ENCODE results near the gene CEBPA. TPM values are rescaled to one million over a fixed set of nuclear protein-coding genes. Genes with fewer than 3 reads are reported as not detected.

The CEBPA gene
- total and polyA plus RNA-seq, 7 donors = 5.8 to 50.7 (median 9.8) TPM

- Histone ChIP-seq H3K4me1 (no peaks in the 10 kb centered on the region), H3K36me3 (ENCODE audit: insufficient read depth in 1 of 2, low read depth in 1 of 2) (no peaks in the 10 kb centered on the region), H3K27me3 (ENCODE audit: insufficient read depth in 3 of 3, low read length in 2 of 3) (peaks cover 0 to 5% (median 0%) of the 10 kb centered on the region in 3 donors), H3K9me3 (no peaks in the 10 kb centered on the region), H3K4me3 (no peak overlapping the region), H3K27ac (no peak overlapping the region)
- intact Hi-C loops (cut with DNase I) = no loop called here
- 93 to 94% (median 94%) methylated on average over 4 of the region's 4 CpGs for WGBS, 3 donors
- DNase-seq (no peak), ATAC-seq (no peak)
- TF ChIP-seq, protein P1, sequence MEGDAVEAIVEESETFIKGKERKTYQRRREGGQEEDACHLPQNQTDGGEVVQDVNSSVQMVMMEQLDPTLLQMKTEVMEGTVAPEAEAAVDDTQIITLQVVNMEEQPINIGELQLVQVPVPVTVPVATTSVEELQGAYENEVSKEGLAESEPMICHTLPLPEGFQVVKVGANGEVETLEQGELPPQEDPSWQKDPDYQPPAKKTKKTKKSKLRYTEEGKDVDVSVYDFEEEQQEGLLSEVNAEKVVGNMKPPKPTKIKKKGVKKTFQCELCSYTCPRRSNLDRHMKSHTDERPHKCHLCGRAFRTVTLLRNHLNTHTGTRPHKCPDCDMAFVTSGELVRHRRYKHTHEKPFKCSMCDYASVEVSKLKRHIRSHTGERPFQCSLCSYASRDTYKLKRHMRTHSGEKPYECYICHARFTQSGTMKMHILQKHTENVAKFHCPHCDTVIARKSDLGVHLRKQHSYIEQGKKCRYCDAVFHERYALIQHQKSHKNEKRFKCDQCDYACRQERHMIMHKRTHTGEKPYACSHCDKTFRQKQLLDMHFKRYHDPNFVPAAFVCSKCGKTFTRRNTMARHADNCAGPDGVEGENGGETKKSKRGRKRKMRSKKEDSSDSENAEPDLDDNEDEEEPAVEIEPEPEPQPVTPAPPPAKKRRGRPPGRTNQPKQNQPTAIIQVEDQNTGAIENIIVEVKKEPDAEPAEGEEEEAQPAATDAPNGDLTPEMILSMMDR (IDR thresholded peaks at IDR 0.05) = no peak
These were observed 30.8 kb upstream of the CEBPA start for GRCh38 chr19:33333151-33333550.

DNA sequence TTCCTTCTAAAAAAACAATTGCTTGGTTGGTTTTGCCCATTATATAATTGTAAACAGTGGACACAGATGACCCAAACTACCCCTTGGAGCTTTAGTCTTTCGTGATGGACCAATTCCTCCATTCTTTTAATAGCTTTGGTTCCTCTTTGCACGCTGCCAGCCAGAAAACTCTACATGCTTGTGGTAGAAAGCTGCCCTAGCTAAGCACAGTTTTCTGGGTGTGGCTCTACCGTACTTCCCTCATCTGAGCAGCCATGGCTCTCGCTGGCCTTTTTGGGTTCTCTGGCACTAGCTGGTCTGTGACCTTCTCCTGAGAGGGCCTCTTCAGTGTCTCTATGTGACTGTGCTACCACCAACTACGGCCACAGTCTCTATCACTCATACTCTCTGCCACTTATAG lies 29.9 kb upstream of the CEBPA start:
- Histone ChIP-seq H3K4me1 (no peaks in the 10 kb centered on the region), H3K27ac (no peak overlapping the region), H3K36me3 (ENCODE audit: insufficient read depth in 1 of 2, low read depth in 1 of 2) (no peaks in the 10 kb centered on the region), H3K4me3 (no peak overlapping the region), H3K9me3 (no peaks in the 10 kb centered on the region), H3K27me3 (ENCODE audit: insufficient read depth in 3 of 3, low read length in 2 of 3) (peaks cover 0 to 5% (median 0%) of the 10 kb centered on the region in 3 donors)
- intact Hi-C loops (cut with DNase I) = no loop called here
- DNase-seq = no peak
- WGBS, 3 donors = 76 to 82% (median 78%) methylated on average over 5 of the region's 5 CpGs
- TF ChIP-seq, protein P1 (IDR thresholded peaks at IDR 0.05) = no peak
- ATAC-seq = no peak

GRCh38 chr19:33329736-33330135 lies 27.4 kb upstream of the CEBPA start:
- 70 to 80% (median 77%) methylated on average over 4 of the region's 4 CpGs for WGBS, 3 donors
- Histone ChIP-seq H3K4me1 (peaks cover 5% of the 10 kb centered on the region), H3K4me3 (no peak overlapping the region), H3K27ac (no peak overlapping the region), H3K9me3 (no peaks in the 10 kb centered on the region), H3K36me3 (ENCODE audit: insufficient read depth in 1 of 2, low read depth in 1 of 2) (no peaks in the 10 kb centered on the region), H3K27me3 (ENCODE audit: insufficient read depth in 3 of 3, low read length in 2 of 3) (peaks cover 0 to 5% (median 0%) of the 10 kb centered on the region in 3 donors)
- intact Hi-C loops (cut with DNase I) = loop anchor here in 1 of 2 donors (5.0 kb wide), 1 partner anchor 38 kb away; no protein-coding TSS in a partner anchor
- no peak for ATAC-seq
- DNase-seq = no peak
- TF ChIP-seq, protein P1 (IDR thresholded peaks at IDR 0.05) = no peak

DNA sequence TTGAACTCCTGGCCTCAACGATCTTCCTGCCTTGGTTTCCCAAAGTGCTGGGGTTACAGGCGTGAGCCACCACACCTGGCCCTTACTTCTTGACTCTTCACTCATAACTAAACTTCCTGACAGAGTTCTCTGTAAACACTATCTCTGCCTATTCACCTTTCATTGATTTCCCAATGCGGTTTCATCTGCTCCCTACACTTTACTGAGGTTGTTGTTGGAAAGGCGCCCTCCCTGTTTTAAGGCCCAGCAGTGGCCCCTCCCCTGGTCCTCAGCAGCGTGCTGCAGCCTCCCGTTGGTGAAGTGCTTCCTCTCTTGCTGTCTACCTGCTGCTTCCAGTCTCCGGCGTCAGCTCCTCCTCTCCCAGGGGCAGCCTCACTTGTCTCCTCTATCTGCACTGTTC lies 26.7 kb upstream of the CEBPA start:
- no peaks in the 10 kb centered on the region for H3K36me3 ChIP-seq (ENCODE audit: insufficient read depth in 1 of 2, low read depth in 1 of 2)
- ATAC-seq (no peak), DNase-seq (no peak)
- intact Hi-C loops (cut with DNase I) = loop anchor here in 1 of 2 donors (5.0 kb wide), 1 partner anchor 38 kb away; no protein-coding TSS in a partner anchor
- H3K27ac ChIP-seq = no peak overlapping the region
- 70 to 78% (median 74%) methylated on average over 8 of the region's 8 CpGs for WGBS, 3 donors
- peaks cover 0 to 5% (median 0%) of the 10 kb centered on the region in 3 donors for H3K27me3 ChIP-seq (ENCODE audit: insufficient read depth in 3 of 3, low read length in 2 of 3)
- H3K4me3 ChIP-seq = no peak overlapping the region
- TF ChIP-seq, protein P1 (IDR thresholded peaks at IDR 0.05) = no peak
- peaks cover 5% of the 10 kb centered on the region for H3K4me1 ChIP-seq
- H3K9me3 ChIP-seq = no peaks in the 10 kb centered on the region

GRCh38 chr19:33325920-33326319 lies 23.6 kb upstream of the CEBPA start:
- Histone ChIP-seq H3K4me3 (no peak overlapping the region), H3K27me3 (ENCODE audit: insufficient read depth in 3 of 3, low read length in 2 of 3) (peaks cover 0 to 5% (median 0%) of the 10 kb centered on the region in 3 donors), H3K9me3 (peaks cover 6% of the 10 kb centered on the region), H3K27ac (peak overlapping the region; percentile 75), H3K36me3 (ENCODE audit: insufficient read depth in 1 of 2, low read depth in 1 of 2) (no peaks in the 10 kb centered on the region), H3K4me1 (peaks cover 5% of the 10 kb centered on the region)
- peak; percentile 72 to 87 for DNase-seq
- peak; percentile 90 to 97 (median 94) for ATAC-seq
- TF ChIP-seq, protein P1 (IDR thresholded peaks at IDR 0.05) = no peak
- WGBS, 3 donors = 18 to 24% (median 20%) methylated on average over 5 of the region's 5 CpGs
- intact Hi-C loops (cut with DNase I) = loop anchor here in 1 of 2 donors (5.0 kb wide), 1 partner anchor 41 kb away; no protein-coding TSS in a partner anchor

Measured in psoas muscle (tissue), 8 donors.